DND-41 (cell line): ENCODE data around the gene MAPKBP1.

Experiments used
- ATAC-seq: fragments of 200-7000 bp; cut with Tn5 transposase; 3 replicates; pipeline ENCODE4 v1.9.1; 2021; ENCODE audit warnings: low read depth; ENCODE audit not compliant: insufficient read depth
- DNase-seq: peaks from one replicate; pipeline ENCODE4 v3.0.0-alpha.2; 2020
- H2AFZ ChIP-seq: 2 replicates; pipeline ENCODE4 v1.6.0; 2012; ENCODE audit warnings: low read depth, low read length
- H3K27ac ChIP-seq: 2 replicates; pipeline ENCODE4 v1.5.1; 2012; ENCODE audit warnings: low read length, inconsistent platforms
- H3K27me3 ChIP-seq: fragments of 200-600 bp; sonication (generic); 2 replicates; pipeline ENCODE4 v1.6.0; 2012; ENCODE audit warnings: low read length, mild to moderate bottlenecking, inconsistent platforms; ENCODE audit not compliant: insufficient read depth, poor library complexity
- H3K36me3 ChIP-seq: 2 replicates; pipeline ENCODE4 v1.5.1; 2012; ENCODE audit warnings: low read length, inconsistent platforms; ENCODE audit not compliant: insufficient read depth
- H3K4me1 ChIP-seq: 2 replicates; pipeline ENCODE4 v1.5.1; 2012; ENCODE audit warnings: mild to moderate bottlenecking, low read length; ENCODE audit not compliant: insufficient read depth
- H3K4me2 ChIP-seq: 2 replicates; pipeline ENCODE4 v1.6.0; 2012; ENCODE audit warnings: mild to moderate bottlenecking, moderate library complexity, low read length, inconsistent platforms; ENCODE audit not compliant: insufficient read depth
- H3K4me3 ChIP-seq, 2 experiments: fragments of 200-600 bp in 1 of 2; shearing (Covaris generic) in 1 of 2; 2 replicates each; pipeline ENCODE4 v1.5.1; 2012 to 2016; ENCODE audit warnings: inconsistent platforms in 2 of 2, low read length in 2 of 2, mild to moderate bottlenecking in 2 of 2, low read depth in 1 of 2, moderate library complexity in 1 of 2
- H3K79me2 ChIP-seq: 2 replicates; pipeline ENCODE4 v1.6.0; 2012; ENCODE audit warnings: low read length, inconsistent platforms; ENCODE audit not compliant: insufficient read depth
- H3K9ac ChIP-seq: 2 replicates; pipeline ENCODE4 v1.6.0; 2012; ENCODE audit warnings: low read depth, mild to moderate bottlenecking, inconsistent platforms, low read length, moderate library complexity
- H3K9me3 ChIP-seq: 2 replicates; pipeline ENCODE4 v1.5.1; 2012; ENCODE audit warnings: low read length, moderate library complexity, mild to moderate bottlenecking, inconsistent platforms; ENCODE audit not compliant: insufficient read depth, severe bottlenecking
- H4K20me1 ChIP-seq: 2 replicates; pipeline ENCODE4 v1.6.0; 2012; ENCODE audit warnings: low read length; ENCODE audit not compliant: insufficient read depth
- EZH2 ChIP-seq: IDR thresholded peaks from 3 replicates; pipeline ENCODE4 v1.6.1; 2012; ENCODE audit warnings: borderline replicate concordance, low read depth, mild to moderate bottlenecking, moderate library complexity, low read length, inconsistent platforms; ENCODE audit not compliant: severe bottlenecking
- TF ChIP-seq, protein P1 (sequence below): IDR thresholded peaks from 2 replicates; pipeline ENCODE4 v1.5.1; 2012; ENCODE audit warnings: borderline replicate concordance, low read length, moderate library complexity, mild to moderate bottlenecking; ENCODE audit not compliant: poor library complexity, severe bottlenecking; ENCODE audit errors: extremely low read depth

MAPKBP1 gene

DNA sequence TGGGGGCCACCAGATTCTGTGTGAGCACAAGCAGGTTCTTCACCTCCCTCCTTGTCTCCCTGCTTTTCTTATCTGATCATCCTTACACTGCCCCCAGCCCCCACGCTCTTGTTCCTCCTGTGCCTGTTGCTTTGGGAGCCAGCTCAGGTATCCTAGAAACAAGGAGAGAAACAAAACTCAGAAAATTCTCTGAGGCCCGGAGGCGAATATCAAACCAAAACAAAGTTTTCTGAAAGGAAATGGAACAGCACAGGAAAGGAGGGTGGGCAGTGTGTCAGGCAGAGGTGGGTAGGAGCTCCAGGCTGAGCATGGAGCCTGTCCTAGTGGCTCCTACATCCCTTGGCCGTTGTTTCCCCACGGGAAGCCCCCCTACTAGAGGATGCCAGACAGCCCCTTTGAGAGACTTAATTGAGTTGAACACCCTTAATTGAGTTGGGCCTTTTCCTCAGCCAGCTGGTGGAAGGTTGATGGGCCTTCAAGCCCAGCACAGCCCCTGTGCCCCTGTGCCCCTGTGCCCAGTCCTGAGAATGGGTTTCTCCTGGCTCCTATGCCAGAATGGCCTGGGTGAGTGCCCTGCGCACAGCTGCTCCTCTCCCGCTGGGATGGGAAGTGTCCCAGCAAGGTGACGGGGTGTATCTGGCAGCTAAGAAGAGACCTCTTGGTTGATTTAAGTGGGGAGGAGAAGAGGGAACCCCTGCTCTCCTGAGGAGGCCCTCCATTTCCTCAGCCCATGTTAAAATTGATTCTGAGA is 30.8 kb downstream of the MAPKBP1 start:
- Histone ChIP-seq H3K36me3 (peaks cover 12% of the 10 kb centered on the region), H3K9ac (no peak overlapping the region)

DNA sequence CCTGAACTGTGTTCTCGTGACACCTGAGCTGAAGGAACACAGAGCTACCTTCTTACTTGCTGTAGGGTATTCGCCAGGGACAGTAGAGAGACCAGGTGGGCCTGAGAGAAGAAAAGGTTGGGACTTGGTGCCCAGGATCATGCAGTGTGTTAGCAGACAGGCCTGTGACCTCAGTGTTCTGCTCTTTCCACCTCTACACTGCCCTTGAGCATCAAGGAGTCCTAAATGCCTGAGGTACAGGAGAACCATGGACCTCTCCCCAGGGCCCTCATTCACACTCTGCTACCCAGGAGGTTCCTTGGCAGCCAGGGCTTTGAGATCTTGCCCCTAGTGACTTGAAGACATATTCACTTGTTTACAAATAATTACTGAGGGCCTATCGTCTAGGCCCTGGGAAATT is 31.4 kb downstream of the MAPKBP1 start:
- H3K27me3 ChIP-seq = no peaks in the 10 kb centered on the region
- H3K4me2 ChIP-seq = no peak overlapping the region

More for the DNA sequence above, 30.8 kb downstream of the MAPKBP1 start:
- no peaks in the 10 kb centered on the region for H3K79me2 ChIP-seq
- no peak for TF ChIP-seq EZH2
- TF ChIP-seq, protein P1, sequence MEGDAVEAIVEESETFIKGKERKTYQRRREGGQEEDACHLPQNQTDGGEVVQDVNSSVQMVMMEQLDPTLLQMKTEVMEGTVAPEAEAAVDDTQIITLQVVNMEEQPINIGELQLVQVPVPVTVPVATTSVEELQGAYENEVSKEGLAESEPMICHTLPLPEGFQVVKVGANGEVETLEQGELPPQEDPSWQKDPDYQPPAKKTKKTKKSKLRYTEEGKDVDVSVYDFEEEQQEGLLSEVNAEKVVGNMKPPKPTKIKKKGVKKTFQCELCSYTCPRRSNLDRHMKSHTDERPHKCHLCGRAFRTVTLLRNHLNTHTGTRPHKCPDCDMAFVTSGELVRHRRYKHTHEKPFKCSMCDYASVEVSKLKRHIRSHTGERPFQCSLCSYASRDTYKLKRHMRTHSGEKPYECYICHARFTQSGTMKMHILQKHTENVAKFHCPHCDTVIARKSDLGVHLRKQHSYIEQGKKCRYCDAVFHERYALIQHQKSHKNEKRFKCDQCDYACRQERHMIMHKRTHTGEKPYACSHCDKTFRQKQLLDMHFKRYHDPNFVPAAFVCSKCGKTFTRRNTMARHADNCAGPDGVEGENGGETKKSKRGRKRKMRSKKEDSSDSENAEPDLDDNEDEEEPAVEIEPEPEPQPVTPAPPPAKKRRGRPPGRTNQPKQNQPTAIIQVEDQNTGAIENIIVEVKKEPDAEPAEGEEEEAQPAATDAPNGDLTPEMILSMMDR = no peak
- H3K9me3 ChIP-seq = no peaks in the 10 kb centered on the region
- no peak overlapping the region for H3K4me3 ChIP-seq
- H2AFZ ChIP-seq = no peak overlapping the region
- no peaks in the 10 kb centered on the region for H3K27me3 ChIP-seq
- H3K27ac ChIP-seq = no peak overlapping the region
- 0 out of 2 replicates have a peak, but pooled peaks cover 2% of the 10 kb centered on the region for H4K20me1 ChIP-seq
- ATAC-seq (no peak), DNase-seq (no peak)
- no peaks in the 10 kb centered on the region for H3K4me1 ChIP-seq
- H3K4me2 ChIP-seq = no peak overlapping the region

DNA sequence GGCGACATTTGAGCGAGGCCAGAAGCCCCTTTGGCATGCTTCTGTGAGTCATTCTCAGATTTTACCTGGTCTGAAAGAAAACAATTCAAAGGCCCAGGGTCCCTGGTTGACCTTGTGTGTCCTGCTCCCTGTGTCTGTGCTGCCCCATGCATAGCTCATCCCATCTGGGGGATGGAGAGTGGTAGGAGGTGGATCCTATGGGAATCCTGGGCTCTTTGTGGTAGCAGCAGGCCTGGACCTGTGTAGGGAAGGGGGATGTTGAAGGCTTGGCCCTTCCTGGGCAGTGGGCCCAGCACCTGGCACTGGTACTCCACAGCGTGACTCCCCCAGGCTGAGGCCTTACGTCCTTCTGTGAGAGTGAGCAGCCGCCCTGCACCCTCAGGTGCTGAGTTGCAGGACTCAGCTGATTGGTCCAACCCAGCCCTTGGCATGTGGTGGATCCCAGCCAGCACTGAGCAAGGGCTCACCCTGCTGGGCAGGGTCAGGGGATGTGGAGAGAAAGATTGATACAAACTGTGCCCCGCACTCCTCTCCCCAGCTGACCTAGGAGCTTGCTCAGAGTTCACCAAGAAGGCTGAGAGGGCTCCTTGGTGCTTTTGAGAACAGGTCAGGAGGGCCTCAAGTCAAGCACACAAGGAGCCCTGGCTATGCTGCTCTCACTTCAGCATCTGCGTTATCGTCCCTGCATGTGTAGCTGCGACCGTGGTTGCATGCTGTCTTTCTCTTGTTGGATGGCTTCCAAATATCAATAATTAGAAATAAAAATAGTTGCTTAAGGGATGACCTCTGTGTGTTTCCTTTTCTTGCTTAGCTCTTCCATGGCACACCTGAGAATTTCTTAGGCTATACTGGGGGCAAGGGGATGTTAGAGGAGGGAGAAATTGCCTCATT is 32.3 kb downstream of the MAPKBP1 start:
- H3K4me2 ChIP-seq = no peak overlapping the region
- no peak for ATAC-seq

More for the DNA sequence above, 31.4 kb downstream of the MAPKBP1 start:
- no peaks in the 10 kb centered on the region for H3K79me2 ChIP-seq
- H3K9me3 ChIP-seq = no peaks in the 10 kb centered on the region
- no peak overlapping the region for H2AFZ ChIP-seq
- ATAC-seq (no peak), DNase-seq (no peak)
- peaks cover 6% of the 10 kb centered on the region; the same call in 1 of the 2 replicates for H3K36me3 ChIP-seq
- H3K9ac ChIP-seq = no peak overlapping the region
- no peaks in the 10 kb centered on the region for H3K4me1 ChIP-seq
- H4K20me1 ChIP-seq = 0 out of 2 replicates have a peak, but pooled peaks cover 2% of the 10 kb centered on the region
- TF ChIP-seq, protein P1 = no peak
- no peak for TF ChIP-seq EZH2
- H3K4me3 ChIP-seq = no peak overlapping the region
- H3K27ac ChIP-seq = peak overlapping the region; percentile 36; the same call in 1 of the 2 replicates

More for the DNA sequence above, 32.3 kb downstream of the MAPKBP1 start:
- TF ChIP-seq, protein P1 = peak; percentile 7
- TF ChIP-seq EZH2 = no peak
- no peaks in the 10 kb centered on the region for H3K4me1 ChIP-seq
- no peaks in the 10 kb centered on the region for H3K36me3 ChIP-seq
- H3K9me3 ChIP-seq = no peaks in the 10 kb centered on the region
- H3K4me3 ChIP-seq = no peak overlapping the region
- 0 out of 2 replicates have a peak, but pooled peaks cover 2% of the 10 kb centered on the region for H4K20me1 ChIP-seq
- no peak for DNase-seq
- H3K9ac ChIP-seq = no peak overlapping the region
- no peaks in the 10 kb centered on the region for H3K27me3 ChIP-seq
- no peaks in the 10 kb centered on the region for H3K79me2 ChIP-seq
- H2AFZ ChIP-seq = no peak overlapping the region
- H3K27ac ChIP-seq = no peak overlapping the region
